ENCODE measurements around the gene IL15.

IL15 gene

GRCh38 chr4:141772838-141773237 lies 136.5 kb downstream of the IL15 start:
- no peak for DNase-seq (ENCODE audit: low spot score)

- DNase-seq (ENCODE audit: low spot score), result no peak
These were observed 145.8 kb downstream of the IL15 start for GRCh38 chr4:141782205-141782604.
